HepG2 (cell line): Measurements from ENCODE around the gene PEA15. TPM values are rescaled to one million over a fixed set of nuclear protein-coding genes. Genes with fewer than 3 reads are reported as not detected.

ENCODE experiments used
- HNF4G ChIP-seq, 2 experiments: sonication (generic) in 1 of 2; formaldehyde crosslinking in 1 of 2; IDR thresholded peaks; 2 replicates each; pipeline versions ENCODE4 v1.4.0 to v1.6.1; 2011 to 2020; ENCODE audit warnings: borderline replicate concordance in 2 of 2, low read depth in 2 of 2, mild to moderate bottlenecking in 2 of 2, low read length in 1 of 2, missing genetic modification reagents in 1 of 2, moderate library complexity in 1 of 2
- HNRNPLL ChIP-seq: fragments of 200-400 bp; formaldehyde crosslinking; IDR thresholded peaks from 2 replicates; pipeline ENCODE4 v1.6.1; 2017; ENCODE audit warnings: mild to moderate bottlenecking, low read depth, low read length; ENCODE audit not compliant: poor library complexity, severe bottlenecking
- HOXA3 ChIP-seq: sonication (generic); formaldehyde crosslinking; IDR thresholded peaks from 2 replicates; pipeline ENCODE4 v1.5.0; 2020; ENCODE audit warnings: missing genetic modification reagents
- MAFG ChIP-seq: sonication (generic); formaldehyde crosslinking; IDR thresholded peaks from 2 replicates; pipeline ENCODE4 v1.5.1; 2020; ENCODE audit warnings: mild to moderate bottlenecking, missing genetic modification reagents
- NFE2 ChIP-seq: sonication (generic); formaldehyde crosslinking; IDR thresholded peaks from 2 replicates; pipeline ENCODE4 v1.4.0; 2020; ENCODE audit warnings: missing genetic modification reagents
- NFRKB ChIP-seq: fragments of 450-650 bp; IDR thresholded peaks from 2 replicates; pipeline ENCODE4 v1.6.1; 2017
- POGZ ChIP-seq: sonication (generic); formaldehyde crosslinking; IDR thresholded peaks from 2 replicates; pipeline ENCODE4 v1.4.0; 2020; ENCODE audit warnings: mild to moderate bottlenecking, missing genetic modification reagents
- POLR2A ChIP-seq, 2 experiments: IDR thresholded peaks; 2 replicates each; pipeline ENCODE4 v1.6.1; 2011; ENCODE audit warnings: low read depth in 2 of 2, low read length in 2 of 2, mild to moderate bottlenecking in 1 of 2, moderate library complexity in 1 of 2; ENCODE audit not compliant: insufficient read depth in 1 of 2
- RBAK ChIP-seq: sonication (generic); formaldehyde crosslinking; IDR thresholded peaks from 2 replicates; pipeline ENCODE4 v1.5.1; 2020; ENCODE audit warnings: mild to moderate bottlenecking, missing genetic modification reagents
- RFXAP ChIP-seq: sonication (generic); formaldehyde crosslinking; IDR thresholded peaks from 2 replicates; pipeline ENCODE4 v1.4.0; 2020; ENCODE audit warnings: missing genetic modification reagents, borderline replicate concordance
- SIN3A ChIP-seq: IDR thresholded peaks from 2 replicates; pipeline ENCODE4 v1.6.1; 2011; ENCODE audit warnings: low read depth, mild to moderate bottlenecking, control low read depth, low read length, borderline replicate concordance
- SIX4 ChIP-seq: sonication (generic); formaldehyde crosslinking; IDR thresholded peaks from 2 replicates; pipeline ENCODE4 v1.4.0; 2020; ENCODE audit warnings: missing genetic modification reagents
- ZFP36 ChIP-seq: fragments of 150-350 bp; IDR thresholded peaks from 2 replicates; pipeline ENCODE4 v1.6.1; 2018; ENCODE audit warnings: borderline replicate concordance, low read length, low read depth; ENCODE audit not compliant: partially characterized antibody
- ZNF143 ChIP-seq: sonication (generic); formaldehyde crosslinking; IDR thresholded peaks from 2 replicates; pipeline ENCODE4 v1.4.0; 2020; ENCODE audit warnings: missing genetic modification reagents
- ZNF20 ChIP-seq: sonication (generic); formaldehyde crosslinking; IDR thresholded peaks from 2 replicates; pipeline ENCODE4 v1.4.0; 2020; ENCODE audit warnings: mild to moderate bottlenecking, moderate library complexity, missing genetic modification reagents
- ZNF232 ChIP-seq: sonication (generic); formaldehyde crosslinking; IDR thresholded peaks from 2 replicates; pipeline ENCODE4 v1.4.0; 2020; ENCODE audit warnings: missing genetic modification reagents, borderline replicate concordance
- ZNF24 ChIP-seq: fragments of 450-650 bp; IDR thresholded peaks from 2 replicates; pipeline ENCODE4 v1.6.1; 2017; ENCODE audit warnings: antibody characterized with exemption, mild to moderate bottlenecking
- ZNF3 ChIP-seq: IDR thresholded peaks from 2 replicates; pipeline ENCODE4 v1.7.0; 2017; ENCODE audit warnings: inconsistent platforms
- ZNF547 ChIP-seq: sonication (generic); formaldehyde crosslinking; IDR thresholded peaks from 2 replicates; pipeline ENCODE4 v1.5.1; 2020; ENCODE audit warnings: mild to moderate bottlenecking, missing genetic modification reagents
- ZNF674 ChIP-seq: sonication (generic); formaldehyde crosslinking; IDR thresholded peaks from 2 replicates; pipeline ENCODE4 v1.5.0; 2020; ENCODE audit warnings: low read depth, mild to moderate bottlenecking, missing genetic modification reagents
- ZNF747 ChIP-seq: sonication (generic); formaldehyde crosslinking; IDR thresholded peaks from 2 replicates; pipeline ENCODE4 v1.8.1; 2023; ENCODE audit warnings: missing genetic modification reagents, mild to moderate bottlenecking, borderline replicate concordance
- ZNF777 ChIP-seq: sonication (generic); formaldehyde crosslinking; IDR thresholded peaks from 2 replicates; pipeline ENCODE4 v1.4.0; 2020; ENCODE audit warnings: missing genetic modification reagents
- ZNF790 ChIP-seq: sonication (generic); formaldehyde crosslinking; IDR thresholded peaks from 2 replicates; pipeline ENCODE4 v1.8.0; 2022; ENCODE audit warnings: missing genetic modification reagents, mild to moderate bottlenecking, borderline replicate concordance
- ZSCAN25 ChIP-seq: sonication (generic); formaldehyde crosslinking; IDR thresholded peaks from 2 replicates; pipeline ENCODE4 v1.8.0; 2022; ENCODE audit warnings: mild to moderate bottlenecking, missing genetic modification reagents
- ZSCAN30 ChIP-seq: sonication (generic); formaldehyde crosslinking; IDR thresholded peaks from 2 replicates; pipeline ENCODE4 v1.5.0; 2020; ENCODE audit warnings: mild to moderate bottlenecking, missing genetic modification reagents
- polyA plus RNA-seq, 8 experiments: library from polyadenylated mRNA; depleted of rRNA in 3 of 8; stranded (reverse) in 7 of 8; unstranded in 1 of 8; fragments of >200 nt; fragmentation: Illumina TruSeq in 4 of 8; extraction: Trizol in 4 of 8; gene quantifications; 2 replicates each; pipeline versions ENCODE4 v1.2.1 to v1.2.3, GENCODE V29; 2011 to 2016; ENCODE audit warnings: low read depth in 4 of 8, missing spikeins in 1 of 8, mixed read lengths in 1 of 8; ENCODE audit not compliant: insufficient read depth in 1 of 8
- total RNA-seq, 5 experiments: library from RNA; depleted of rRNA; stranded (reverse); fragments of >200 nt; fragmentation: Illumina TruSeq; extraction: Trizol; gene quantifications; 2 replicates each; pipeline ENCODE4 v1.2.3, GENCODE V29; 2016; ENCODE audit warnings: low read depth in 1 of 5
- TF ChIP-seq, protein P1 (sequence below): sonication (generic); formaldehyde crosslinking; IDR thresholded peaks from 2 replicates; pipeline ENCODE4 v1.5.1; 2020; ENCODE audit warnings: mild to moderate bottlenecking, missing genetic modification reagents, moderate library complexity
- TF ChIP-seq, protein P2 (sequence below): sonication (generic); formaldehyde crosslinking; IDR thresholded peaks from 2 replicates; pipeline ENCODE4 v1.4.0; 2020; ENCODE audit warnings: missing genetic modification reagents
- TF ChIP-seq, protein P3 (sequence below): sonication (generic); formaldehyde crosslinking; IDR thresholded peaks from 2 replicates; pipeline ENCODE4 v1.8.1; 2023; ENCODE audit warnings: missing genetic modification reagents, inconsistent platforms, borderline replicate concordance

Gene PEA15
- total and polyA plus RNA-seq, 2 of the 13 experiments (the other 11 are each of a cell fraction or from before 2014, with no cell fraction given), result 12.1 to 35.2 TPM

GRCh38 chr1:160261893-160262794, 57.0 kb downstream of the PEA15 start, which contains the start of gene DCAF8 (continued):
- TF ChIP-seq HNF4G (IDR thresholded peaks at IDR 0.05; ENCODE audit: borderline replicate concordance, low read depth, low read length) (no peak), HNF4G (CRISPR knock-in tag; IDR thresholded peaks at IDR 0.05; ENCODE audit: borderline replicate concordance, low read depth) (0 out of 2 replicates have a peak, but pooled peaks have one; percentile 34), ZNF790 (peak; percentile 89; the same call in 1 of the 2 replicates), POLR2A (IDR thresholded peaks at IDR 0.05; ENCODE audit: insufficient read depth in 1 of 2, low read depth in 2 of 2, low read length in 2 of 2) (peak; percentile 92 to 94), ZSCAN30 (CRISPR knock-in tag) (peak; percentile 92), ZNF3 (CRISPR knock-in tag) (no peak), ZNF24 (no peak), ZNF777 (peak; percentile 78), ZFP36 (no peak), ZSCAN25 (CRISPR knock-in tag) (no peak), RFXAP (no peak; the same call in 1 of the 2 replicates), NFE2 (CRISPR knock-in tag) (no peak), ZNF20 (CRISPR knock-in tag) (0 out of 2 replicates have a peak, but pooled peaks have one; percentile 80), ZNF547 (no peak), RBAK (CRISPR knock-in tag) (no peak), NFRKB (peak; percentile 77), HOXA3 (CRISPR knock-in tag) (peak; percentile 80), ZNF232 (CRISPR knock-in tag) (no peak), HNRNPLL (peak; percentile 91), ZNF747 (CRISPR knock-in tag) (peak; percentile 82), ZNF674 (CRISPR knock-in tag) (no peak), POGZ (peak; percentile 85), ZNF143 (CRISPR knock-in tag) (no peak; the same call in 1 of the 2 replicates), SIX4 (CRISPR knock-in tag) (peak; percentile 64; the same call in 1 of the 2 replicates), SIN3A (0 out of 2 replicates have a peak, but pooled peaks have one; percentile 42), MAFG (CRISPR knock-in tag) (no peak)
- TF ChIP-seq, protein P1, sequence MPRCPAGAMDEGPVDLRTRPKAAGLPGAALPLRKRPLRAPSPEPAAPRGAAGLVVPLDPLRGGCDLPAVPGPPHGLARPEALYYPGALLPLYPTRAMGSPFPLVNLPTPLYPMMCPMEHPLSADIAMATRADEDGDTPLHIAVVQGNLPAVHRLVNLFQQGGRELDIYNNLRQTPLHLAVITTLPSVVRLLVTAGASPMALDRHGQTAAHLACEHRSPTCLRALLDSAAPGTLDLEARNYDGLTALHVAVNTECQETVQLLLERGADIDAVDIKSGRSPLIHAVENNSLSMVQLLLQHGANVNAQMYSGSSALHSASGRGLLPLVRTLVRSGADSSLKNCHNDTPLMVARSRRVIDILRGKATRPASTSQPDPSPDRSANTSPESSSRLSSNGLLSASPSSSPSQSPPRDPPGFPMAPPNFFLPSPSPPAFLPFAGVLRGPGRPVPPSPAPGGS (CRISPR knock-in tag), result no peak; the same call in none of the 2 replicates
- TF ChIP-seq, protein P2, sequence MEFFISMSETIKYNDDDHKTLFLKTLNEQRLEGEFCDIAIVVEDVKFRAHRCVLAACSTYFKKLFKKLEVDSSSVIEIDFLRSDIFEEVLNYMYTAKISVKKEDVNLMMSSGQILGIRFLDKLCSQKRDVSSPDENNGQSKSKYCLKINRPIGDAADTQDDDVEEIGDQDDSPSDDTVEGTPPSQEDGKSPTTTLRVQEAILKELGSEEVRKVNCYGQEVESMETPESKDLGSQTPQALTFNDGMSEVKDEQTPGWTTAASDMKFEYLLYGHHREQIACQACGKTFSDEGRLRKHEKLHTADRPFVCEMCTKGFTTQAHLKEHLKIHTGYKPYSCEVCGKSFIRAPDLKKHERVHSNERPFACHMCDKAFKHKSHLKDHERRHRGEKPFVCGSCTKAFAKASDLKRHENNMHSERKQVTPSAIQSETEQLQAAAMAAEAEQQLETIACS (CRISPR knock-in tag), result no peak
- TF ChIP-seq, protein P3, sequence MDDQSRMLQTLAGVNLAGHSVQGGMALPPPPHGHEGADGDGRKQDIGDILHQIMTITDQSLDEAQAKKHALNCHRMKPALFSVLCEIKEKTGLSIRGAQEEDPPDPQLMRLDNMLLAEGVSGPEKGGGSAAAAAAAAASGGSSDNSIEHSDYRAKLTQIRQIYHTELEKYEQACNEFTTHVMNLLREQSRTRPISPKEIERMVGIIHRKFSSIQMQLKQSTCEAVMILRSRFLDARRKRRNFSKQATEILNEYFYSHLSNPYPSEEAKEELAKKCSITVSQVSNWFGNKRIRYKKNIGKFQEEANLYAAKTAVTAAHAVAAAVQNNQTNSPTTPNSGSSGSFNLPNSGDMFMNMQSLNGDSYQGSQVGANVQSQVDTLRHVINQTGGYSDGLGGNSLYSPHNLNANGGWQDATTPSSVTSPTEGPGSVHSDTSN (CRISPR knock-in tag), result no peak
